IPS-20b (cell line): ENCODE results near the gene GABRG3.

Experiments
- H3K27ac ChIP-seq: one replicate; pipeline ENCODE4 v1.5.1; 2013; ENCODE audit warnings: low read length
- H3K27me3 ChIP-seq: 2 replicates; pipeline ENCODE4 v1.6.1; 2013; ENCODE audit warnings: mild to moderate bottlenecking, low read length, inconsistent platforms; ENCODE audit not compliant: insufficient read depth
- H3K36me3 ChIP-seq: 2 replicates; pipeline ENCODE4 v1.6.1; 2013; ENCODE audit warnings: low read depth, mild to moderate bottlenecking, inconsistent platforms, low read length, moderate library complexity; ENCODE audit not compliant: insufficient read depth
- H3K4me1 ChIP-seq: 2 replicates; pipeline ENCODE4 v1.6.1; 2013; ENCODE audit warnings: mild to moderate bottlenecking, control low read depth, inconsistent platforms, low read length, moderate library complexity; ENCODE audit not compliant: insufficient read depth
- H3K4me3 ChIP-seq: 2 replicates; pipeline ENCODE4 v1.5.1; 2013; ENCODE audit warnings: mild to moderate bottlenecking, low read length, inconsistent platforms
- H3K9ac ChIP-seq: 2 replicates; pipeline ENCODE4 v1.6.1; 2013; ENCODE audit warnings: low read depth, mild to moderate bottlenecking, inconsistent platforms, low read length, moderate library complexity
- H3K9me3 ChIP-seq: 2 replicates; pipeline ENCODE4 v1.6.1; 2013; ENCODE audit warnings: mild to moderate bottlenecking, low read depth, low read length, inconsistent platforms; ENCODE audit not compliant: insufficient read depth

The GABRG3 gene

GRCh38 chr15:27461181-27461580 lies 490.2 kb downstream of the GABRG3 start:
- Histone ChIP-seq H3K4me3 (no peak overlapping the region), H3K36me3 (no peaks in the 10 kb centered on the region), H3K9me3 (no peaks in the 10 kb centered on the region), H3K9ac (no peak overlapping the region), H3K27ac (no peak overlapping the region), H3K27me3 (no peaks in the 10 kb centered on the region), H3K4me1 (peaks cover 3% of the 10 kb centered on the region; the same call in 1 of the 2 replicates)

- Histone ChIP-seq H3K27ac (no peak overlapping the region), H3K9ac (no peak overlapping the region), H3K4me3 (no peak overlapping the region), H3K27me3 (no peaks in the 10 kb centered on the region), H3K4me1 (peaks cover 3% of the 10 kb centered on the region; the same call in 1 of the 2 replicates), H3K9me3 (no peaks in the 10 kb centered on the region), H3K36me3 (no peaks in the 10 kb centered on the region)
Measured at GRCh38 chr15:27463525-27464088, 492.6 kb downstream of the GABRG3 start.

- Histone ChIP-seq H3K9me3 (no peaks in the 10 kb centered on the region), H3K9ac (no peak overlapping the region), H3K4me1 (peaks cover 3% of the 10 kb centered on the region; the same call in 1 of the 2 replicates), H3K27me3 (no peaks in the 10 kb centered on the region), H3K27ac (no peak overlapping the region), H3K4me3 (no peak overlapping the region), H3K36me3 (no peaks in the 10 kb centered on the region)
Measured at GRCh38 chr15:27464941-27465612, 494.1 kb downstream of the GABRG3 start.

DNA sequence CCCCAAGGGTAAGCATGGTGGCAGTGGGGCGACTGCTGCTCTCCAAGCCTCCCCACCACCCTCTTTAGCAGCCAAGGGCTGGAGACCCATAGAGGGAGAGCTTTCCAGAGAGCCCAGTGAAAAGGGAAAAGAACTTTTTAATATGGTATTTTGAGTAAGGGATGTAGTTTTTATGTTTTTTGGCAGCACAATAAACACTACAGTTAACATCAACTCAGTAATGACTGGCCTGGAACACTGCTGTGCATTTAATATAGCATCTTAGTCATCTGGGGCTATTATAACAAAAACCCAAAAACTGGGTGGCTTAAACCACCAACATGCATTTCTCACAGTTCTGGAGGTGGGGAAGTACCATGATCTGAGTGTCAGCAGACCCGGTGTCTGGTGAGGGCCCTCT lies 495.8 kb downstream of the GABRG3 start:
- peaks cover 3% of the 10 kb centered on the region; the same call in 1 of the 2 replicates for H3K4me1 ChIP-seq
- no peak overlapping the region for H3K9ac ChIP-seq
- no peak overlapping the region for H3K27ac ChIP-seq
- peaks cover 4% of the 10 kb centered on the region; the same call in 1 of the 2 replicates for H3K9me3 ChIP-seq
- no peak overlapping the region for H3K4me3 ChIP-seq
- H3K27me3 ChIP-seq, result no peaks in the 10 kb centered on the region
- H3K36me3 ChIP-seq, result no peaks in the 10 kb centered on the region

GRCh38 chr15:27468151-27468591 lies 497.2 kb downstream of the GABRG3 start:
- H3K36me3 ChIP-seq, result no peaks in the 10 kb centered on the region
- H3K27me3 ChIP-seq, result no peaks in the 10 kb centered on the region
- no peak overlapping the region for H3K27ac ChIP-seq
- H3K4me3 ChIP-seq, result no peak overlapping the region
- H3K9ac ChIP-seq, result no peak overlapping the region
- H3K9me3 ChIP-seq, result peaks cover 4% of the 10 kb centered on the region; the same call in 1 of the 2 replicates
- H3K4me1 ChIP-seq, result peaks cover 3% of the 10 kb centered on the region; the same call in 1 of the 2 replicates

DNA sequence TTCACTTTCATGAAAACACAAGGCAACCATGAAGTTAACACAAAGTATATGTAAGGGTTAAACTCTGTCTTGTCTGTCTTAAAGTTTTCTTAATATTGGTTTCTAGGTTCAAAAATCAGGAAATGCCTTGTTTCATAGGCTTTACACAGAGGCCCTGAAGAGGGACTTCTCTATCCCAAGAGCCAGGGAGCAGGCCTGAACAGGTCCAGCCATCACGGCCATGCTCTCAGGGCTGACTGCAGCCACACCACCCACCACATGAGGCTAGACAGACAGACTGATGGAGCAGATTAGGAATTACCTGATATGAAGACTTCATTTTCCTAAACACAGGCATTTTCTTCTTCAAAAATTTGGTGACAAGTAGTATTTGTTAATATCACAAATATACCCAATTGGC lies 502.9 kb downstream of the GABRG3 start:
- Histone ChIP-seq H3K9me3 (peaks cover 4% of the 10 kb centered on the region; the same call in 1 of the 2 replicates), H3K27me3 (no peaks in the 10 kb centered on the region), H3K36me3 (no peaks in the 10 kb centered on the region), H3K4me1 (no peaks in the 10 kb centered on the region), H3K4me3 (no peak overlapping the region), H3K27ac (no peak overlapping the region), H3K9ac (no peak overlapping the region)

GRCh38 chr15:27475395-27475794 lies 504.4 kb downstream of the GABRG3 start:
- Histone ChIP-seq H3K36me3 (no peaks in the 10 kb centered on the region), H3K4me3 (no peak overlapping the region), H3K27me3 (no peaks in the 10 kb centered on the region), H3K9ac (no peak overlapping the region), H3K9me3 (peaks cover 4% of the 10 kb centered on the region; the same call in 1 of the 2 replicates), H3K27ac (no peak overlapping the region), H3K4me1 (no peaks in the 10 kb centered on the region)

DNA sequence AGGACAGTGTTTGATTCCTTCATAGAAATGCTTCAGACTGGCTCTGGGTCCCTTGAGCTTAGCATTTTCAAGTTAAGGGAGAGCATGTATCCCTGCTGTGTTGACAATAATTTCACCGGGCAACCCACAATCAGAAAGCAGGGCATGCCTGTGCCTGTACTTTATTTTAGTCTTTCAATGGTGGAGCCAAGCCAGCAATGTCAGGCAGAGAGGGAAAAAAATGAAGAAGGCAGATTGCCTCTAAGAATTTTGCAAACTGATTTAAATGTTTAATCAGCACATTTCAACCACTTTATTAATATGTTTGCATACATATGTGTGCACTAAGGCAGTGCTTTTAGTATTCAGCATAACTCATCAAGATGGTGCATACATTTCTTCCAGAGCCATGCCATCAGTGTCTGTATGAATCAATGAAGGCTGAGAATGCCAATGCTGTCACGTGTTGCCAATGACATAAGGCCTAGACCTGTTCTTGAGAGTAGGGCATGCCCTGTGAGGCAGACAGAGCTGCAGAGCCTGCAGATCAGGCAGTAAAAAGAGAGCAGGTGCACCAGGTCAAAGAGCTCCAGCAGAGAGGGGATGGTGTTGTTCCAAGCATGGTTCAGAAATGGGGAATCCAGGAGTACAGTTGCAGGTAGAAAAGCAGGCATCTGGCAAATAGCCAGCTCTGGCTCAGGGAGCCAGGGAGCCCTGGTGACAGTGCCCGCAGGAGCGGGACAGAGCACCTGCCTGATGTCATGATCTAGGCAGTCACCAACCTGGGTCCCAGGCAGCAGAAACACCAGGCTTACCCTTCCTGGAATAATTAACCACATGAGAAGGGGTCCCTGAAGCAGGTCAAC lies 508.5 kb downstream of the GABRG3 start:
- Histone ChIP-seq H3K36me3 (no peaks in the 10 kb centered on the region), H3K4me3 (no peak overlapping the region), H3K4me1 (peaks cover 22% of the 10 kb centered on the region), H3K9ac (no peak overlapping the region), H3K27me3 (no peaks in the 10 kb centered on the region), H3K27ac (no peak overlapping the region), H3K9me3 (no peaks in the 10 kb centered on the region)

DNA sequence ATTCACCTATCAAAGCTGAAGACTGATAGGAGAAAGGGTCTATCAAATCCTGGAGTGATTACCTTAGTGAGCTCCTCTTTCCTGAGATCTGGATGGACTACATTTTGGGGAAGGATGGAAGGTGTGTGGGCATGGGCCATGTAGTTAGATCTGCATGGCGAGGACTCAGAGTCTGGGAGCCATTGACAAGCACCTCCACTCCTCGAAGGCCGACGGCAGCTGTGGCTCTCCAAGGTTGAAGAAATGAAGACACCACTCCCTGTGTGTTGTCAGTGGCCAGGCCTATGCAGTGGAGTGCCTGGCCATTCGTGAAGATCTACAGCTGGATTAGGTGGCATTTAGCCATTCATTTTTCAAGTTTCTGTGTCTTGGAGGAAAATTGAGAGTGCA lies 509.2 kb downstream of the GABRG3 start:
- no peak overlapping the region for H3K4me3 ChIP-seq
- H3K9ac ChIP-seq, result no peak overlapping the region
- H3K36me3 ChIP-seq, result no peaks in the 10 kb centered on the region
- peaks cover 22% of the 10 kb centered on the region for H3K4me1 ChIP-seq
- no peaks in the 10 kb centered on the region for H3K9me3 ChIP-seq
- H3K27me3 ChIP-seq, result no peaks in the 10 kb centered on the region
- no peak overlapping the region for H3K27ac ChIP-seq

DNA sequence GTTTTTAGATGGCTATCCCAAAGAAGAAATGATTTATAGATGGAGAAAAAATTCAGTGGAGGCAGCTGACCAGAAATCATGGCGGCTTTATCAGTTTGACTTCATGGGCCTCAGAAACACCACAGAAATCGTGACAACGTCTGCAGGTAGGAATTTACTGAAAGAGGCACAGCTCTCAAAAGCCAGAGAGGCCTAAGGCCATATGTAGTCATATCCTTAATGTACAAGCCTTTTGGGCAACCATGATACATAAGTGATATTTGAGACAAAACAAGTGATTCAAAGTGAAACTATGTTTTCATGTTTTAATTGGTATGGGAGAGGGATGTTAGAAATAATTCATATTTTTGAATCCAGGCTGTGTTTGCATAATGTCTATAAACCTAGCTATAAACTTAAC lies 509.7 kb downstream of the GABRG3 start:
- Histone ChIP-seq H3K27me3 (no peaks in the 10 kb centered on the region), H3K4me3 (no peak overlapping the region), H3K4me1 (peaks cover 22% of the 10 kb centered on the region), H3K27ac (no peak overlapping the region), H3K36me3 (no peaks in the 10 kb centered on the region), H3K9me3 (no peaks in the 10 kb centered on the region), H3K9ac (no peak overlapping the region)

DNA sequence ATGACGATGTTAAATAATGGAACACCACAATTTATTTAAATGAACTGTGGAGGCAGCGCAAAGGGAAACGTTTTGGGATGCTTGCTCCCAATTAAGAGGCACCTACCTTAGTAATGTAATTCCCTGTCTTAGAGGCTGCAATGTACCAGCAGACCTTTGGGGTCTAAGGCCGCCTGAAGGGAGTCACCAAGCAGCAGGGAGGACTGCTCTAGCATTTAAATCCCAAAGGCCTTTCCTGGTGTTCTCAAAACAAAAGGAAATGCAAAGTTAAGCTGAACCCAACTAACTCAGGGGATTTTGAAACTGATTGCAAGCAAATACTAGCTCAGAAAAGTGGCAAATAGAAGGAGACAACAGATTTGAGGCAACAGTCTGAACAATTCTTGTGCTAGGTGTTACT lies 510.8 kb downstream of the GABRG3 start:
- no peaks in the 10 kb centered on the region for H3K9me3 ChIP-seq
- H3K4me3 ChIP-seq, result peak overlapping the region; percentile 43
- H3K27ac ChIP-seq, result no peak overlapping the region
- H3K9ac ChIP-seq, result peak overlapping the region; percentile 17; the same call in 1 of the 2 replicates
- H3K27me3 ChIP-seq, result no peaks in the 10 kb centered on the region
- no peaks in the 10 kb centered on the region for H3K36me3 ChIP-seq
- peaks cover 22% of the 10 kb centered on the region for H3K4me1 ChIP-seq
